Gastrocnemius medialis (tissue), 4 donors: ENCODE data around the gene GPATCH11. TPM values are rescaled to one million over a fixed set of nuclear protein-coding genes. Genes with fewer than 3 reads are reported as not detected.

Source experiments
- ATAC-seq, 2 donors: fragments of 150-250 bp; one replicate each; pipeline ENCODE4 v1.9.1; 2016
- DNase-seq, 2 donors: peaks; one replicate each; pipeline ENCODE4 v3.0.0-alpha.2; 2019
- H3K27ac ChIP-seq, 4 donors: fragments of 200-600 bp; sonication (generic); 1 replicate in 1 of 4; 2 replicates in 3 of 4; pipeline ENCODE4 v1.5.1; 2016 to 2018; ENCODE audit warnings: mild to moderate bottlenecking in 2 of 4, moderate library complexity in 1 of 4
- H3K27me3 ChIP-seq, 3 donors: fragments of 200-600 bp; sonication (generic) in 2 of 3; 1 replicate in 1 of 3; 2 replicates in 2 of 3; pipeline versions ENCODE4 v1.5.1 to v1.6.0; 2016 to 2019; ENCODE audit warnings: mild to moderate bottlenecking in 1 of 3, moderate library complexity in 1 of 3
- H3K36me3 ChIP-seq, 2 donors: fragments of 200-600 bp; sonication (generic) in 1 of 2; one replicate each; pipeline ENCODE4 v1.5.1; 2017 to 2018
- H3K4me1 ChIP-seq, 2 donors: fragments of 200-600 bp; sonication (generic) in 1 of 2; one replicate each; pipeline ENCODE4 v1.5.1; 2016 to 2017; ENCODE audit warnings: mild to moderate bottlenecking in 2 of 2
- H3K4me3 ChIP-seq, 4 donors: fragments of 200-600 bp; sonication (generic) in 3 of 4; 1 replicate in 1 of 4; 2 replicates in 3 of 4; pipeline ENCODE4 v1.5.1; 2016 to 2019; ENCODE audit warnings: mild to moderate bottlenecking in 2 of 4
- H3K9me3 ChIP-seq, 3 donors: fragments of 200-600 bp; sonication (generic) in 2 of 3; 1 replicate in 1 of 3; 2 replicates in 2 of 3; pipeline ENCODE4 v1.5.1; 2016 to 2019
- POLR2A ChIP-seq, 2 donors: fragments of 450-650 bp; IDR thresholded peaks; one replicate each; pipeline ENCODE4 v1.6.1; 2017; ENCODE audit warnings: antibody characterized with exemption in 2 of 2, mild to moderate bottlenecking in 2 of 2, moderate library complexity in 2 of 2
- in situ Hi-C, 4 donors: fragments of 200-750 bp; cut with MboI; loops; one replicate each; pipeline versions ENCODE4 v1.15.0 to v1.8.0; 2017; ENCODE audit warnings: low sequenced_read_pairs in 4 of 4
- intact Hi-C: fragments of 100-400 bp; cut with DNase I; formaldehyde crosslinking; loops from one replicate; pipeline ENCODE4 v1.15.1; 2023; ENCODE audit warnings: low total_unique reads
- total RNA-seq, 4 donors: library from RNA; depleted of rRNA; stranded (reverse); fragments of >200 nt; gene quantifications; one replicate each; pipeline versions ENCODE4 v1.1.0 to v1.2.3, GENCODE V29; 2016
- TF ChIP-seq, protein P1 (sequence below), 5 experiments: fragments of 450-650 bp in 3 of 5; fragments of 200-600 bp in 2 of 5; sonication (generic) in 2 of 5; IDR thresholded peaks in 4 of 5; conservative IDR thresholded peaks in 1 of 5; 1 replicate in 4 of 5; 2 replicates in 1 of 5; pipeline ENCODE4 v1.5.1; 2016 to 2019; ENCODE audit warnings: antibody characterized with exemption in 5 of 5, mild to moderate bottlenecking in 3 of 5, moderate library complexity in 3 of 5

GPATCH11 gene
- total RNA-seq, 4 donors from 2014 or later: 2.5 to 3.7 (median 3.0) TPM

DNA sequence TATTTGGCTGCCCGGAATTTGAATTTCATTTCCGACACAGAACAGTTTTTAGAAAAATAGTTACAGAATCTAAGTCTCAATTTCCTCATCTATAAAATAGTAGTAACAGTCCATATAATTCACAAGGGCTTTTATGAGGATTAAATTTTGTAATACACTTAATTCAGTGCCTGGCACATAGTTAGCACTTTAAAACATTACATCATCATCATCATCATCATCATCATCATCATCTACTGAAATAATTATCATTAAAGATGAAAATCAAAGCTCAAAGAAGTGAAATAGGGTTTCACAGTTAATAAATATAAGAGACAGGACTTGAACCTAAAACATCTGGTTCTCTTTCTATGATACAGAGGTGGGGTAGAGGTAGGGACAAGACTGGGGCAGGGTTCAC lies 13.4 kb upstream of the GPATCH11 start:
- no peak overlapping the region for H3K27ac ChIP-seq
- intact Hi-C loops: no loop called here
- peaks cover 0 to 64% of the 10 kb centered on the region in 2 donors for H3K36me3 ChIP-seq
- in situ Hi-C loops: no loop called here
- no peak for TF ChIP-seq POLR2A (IDR thresholded peaks at IDR 0.05)
- TF ChIP-seq, protein P1, sequence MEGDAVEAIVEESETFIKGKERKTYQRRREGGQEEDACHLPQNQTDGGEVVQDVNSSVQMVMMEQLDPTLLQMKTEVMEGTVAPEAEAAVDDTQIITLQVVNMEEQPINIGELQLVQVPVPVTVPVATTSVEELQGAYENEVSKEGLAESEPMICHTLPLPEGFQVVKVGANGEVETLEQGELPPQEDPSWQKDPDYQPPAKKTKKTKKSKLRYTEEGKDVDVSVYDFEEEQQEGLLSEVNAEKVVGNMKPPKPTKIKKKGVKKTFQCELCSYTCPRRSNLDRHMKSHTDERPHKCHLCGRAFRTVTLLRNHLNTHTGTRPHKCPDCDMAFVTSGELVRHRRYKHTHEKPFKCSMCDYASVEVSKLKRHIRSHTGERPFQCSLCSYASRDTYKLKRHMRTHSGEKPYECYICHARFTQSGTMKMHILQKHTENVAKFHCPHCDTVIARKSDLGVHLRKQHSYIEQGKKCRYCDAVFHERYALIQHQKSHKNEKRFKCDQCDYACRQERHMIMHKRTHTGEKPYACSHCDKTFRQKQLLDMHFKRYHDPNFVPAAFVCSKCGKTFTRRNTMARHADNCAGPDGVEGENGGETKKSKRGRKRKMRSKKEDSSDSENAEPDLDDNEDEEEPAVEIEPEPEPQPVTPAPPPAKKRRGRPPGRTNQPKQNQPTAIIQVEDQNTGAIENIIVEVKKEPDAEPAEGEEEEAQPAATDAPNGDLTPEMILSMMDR (IDR thresholded peaks at IDR 0.05 in 4 of 5, conservative IDR thresholded peaks at IDR 0.05 in 1 of 5): no peak
- no peaks in the 10 kb centered on the region for H3K9me3 ChIP-seq
- peaks cover 0 to 7% of the 10 kb centered on the region in 2 donors for H3K4me1 ChIP-seq
- H3K4me3 ChIP-seq: no peak overlapping the region
- no peak for DNase-seq
- H3K27me3 ChIP-seq: no peaks in the 10 kb centered on the region
- ATAC-seq: no peak

DNA sequence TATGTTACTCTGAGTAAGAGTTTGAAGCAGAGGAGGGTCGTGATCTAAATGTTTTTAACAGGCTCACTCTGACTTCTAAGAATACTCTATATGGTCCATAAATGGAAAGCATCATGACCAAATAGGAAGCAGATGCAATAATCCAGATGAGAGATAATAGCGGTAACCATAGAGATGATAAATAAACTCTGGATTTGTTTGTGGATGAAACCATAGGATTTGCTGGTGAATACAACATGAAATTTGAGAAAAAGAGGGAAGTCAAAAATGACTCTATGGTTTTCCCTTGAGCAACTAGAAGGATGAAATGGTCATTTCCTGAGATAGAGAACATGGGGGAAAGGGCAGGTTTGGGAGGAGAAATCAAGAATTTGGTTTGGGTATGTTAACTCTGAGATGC lies 4.1 kb upstream of the GPATCH11 start:
- H3K9me3 ChIP-seq: no peaks in the 10 kb centered on the region
- ATAC-seq: no peak
- H3K4me1 ChIP-seq: peaks cover 24 to 30% of the 10 kb centered on the region in 2 donors
- TF ChIP-seq, protein P1 (IDR thresholded peaks at IDR 0.05 in 4 of 5, conservative IDR thresholded peaks at IDR 0.05 in 1 of 5): no peak
- no peak for TF ChIP-seq POLR2A (IDR thresholded peaks at IDR 0.05)
- peaks cover 0 to 41% of the 10 kb centered on the region in 2 donors for H3K36me3 ChIP-seq
- in situ Hi-C loops (no loop called here), intact Hi-C loops (loop anchor here (5.0 kb wide), 1 partner anchor 152 kb away; the partner anchor contains the start of genes CEBPZ and NDUFAF7)
- peak overlapping the region in 1 of 4 donors; percentile 14 for H3K27ac ChIP-seq
- H3K27me3 ChIP-seq: no peaks in the 10 kb centered on the region
- no peak for DNase-seq
- no peak overlapping the region for H3K4me3 ChIP-seq

GRCh38 chr2:37080689-37081088 lies 3.6 kb upstream of the GPATCH11 start:
- Histone ChIP-seq H3K4me1 (peaks cover 28 to 33% of the 10 kb centered on the region in 2 donors), H3K36me3 (peaks cover 0 to 36% of the 10 kb centered on the region in 2 donors)
- in situ Hi-C loops: no loop called here

DNA sequence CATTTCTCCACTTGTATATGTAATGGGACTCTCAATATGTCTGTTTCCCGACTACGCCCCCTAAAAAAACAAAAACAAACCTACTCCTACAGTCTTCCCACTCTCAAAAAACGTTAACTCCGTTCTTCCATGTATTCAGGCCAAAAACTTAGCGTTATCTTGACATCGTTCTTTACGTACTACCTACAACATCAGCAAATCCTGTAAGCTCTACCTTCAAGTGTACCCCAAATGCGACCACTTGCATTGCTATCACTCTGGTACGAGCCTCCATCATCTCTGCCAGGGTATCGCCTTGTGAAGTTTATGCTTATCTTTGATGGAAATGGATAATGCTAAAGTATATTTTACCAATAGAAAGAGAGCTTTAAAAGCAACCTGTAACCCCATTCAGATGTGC lies 479 bp downstream of the GPATCH11 start:
- no peak for ATAC-seq
- peak overlapping the region; percentile 65 to 96 (median 90) for H3K4me3 ChIP-seq
- peak overlapping the region; percentile 83 to 91 (median 84) for H3K27ac ChIP-seq
- H3K36me3 ChIP-seq: peaks cover 0 to 18% of the 10 kb centered on the region in 2 donors
- in situ Hi-C loops: no loop called here
- no peaks in the 10 kb centered on the region for H3K9me3 ChIP-seq
- DNase-seq: no peak
- peaks cover 28 to 32% of the 10 kb centered on the region in 2 donors for H3K4me1 ChIP-seq
- TF ChIP-seq POLR2A (IDR thresholded peaks at IDR 0.05): no peak
- TF ChIP-seq, protein P1 (IDR thresholded peaks at IDR 0.05 in 4 of 5, conservative IDR thresholded peaks at IDR 0.05 in 1 of 5): no peak
- H3K27me3 ChIP-seq: no peaks in the 10 kb centered on the region
- intact Hi-C loops: loop anchor here (1.0 to 5.0 kb wide), 3 partner anchors 117 to 843 kb away; partner anchors contain the start of genes CEBPZ, NDUFAF7 and RMDN2

More at GRCh38 chr2:37080689-37081088, 3.6 kb upstream of the GPATCH11 start:
- Histone ChIP-seq H3K27me3 (no peaks in the 10 kb centered on the region), H3K9me3 (no peaks in the 10 kb centered on the region), H3K4me3 (no peak overlapping the region), H3K27ac (peak overlapping the region in 1 of 4 donors; percentile 14)
- TF ChIP-seq, protein P1 (IDR thresholded peaks at IDR 0.05 in 4 of 5, conservative IDR thresholded peaks at IDR 0.05 in 1 of 5): no peak
- no peak for TF ChIP-seq POLR2A (IDR thresholded peaks at IDR 0.05)
- DNase-seq (no peak), ATAC-seq (no peak)
- intact Hi-C loops: loop anchor here (5.0 kb wide), 1 partner anchor 152 kb away; the partner anchor contains the start of genes CEBPZ and NDUFAF7
